Liver (tissue), 9 donors: ENCODE measurements around the gene RPA3. TPM values are rescaled to one million over a fixed set of nuclear protein-coding genes. Genes with fewer than 3 reads are reported as not detected.
A peak's percentile ranks its signal among the peaks of the same experiment; 100 is the strongest.
"Not testable (repeated sequence)": the region's sequence is repeated elsewhere in the genome, so short reads cannot be mapped to it uniquely, and the experiment has no call there.

Experiments used
- DNase-seq: peaks from one replicate; pipeline ENCODE4 v3.0.0-alpha.2; 2017; ENCODE audit warnings: low spot score
- H3K27ac ChIP-seq, 2 donors: one replicate each; pipeline ENCODE4 v1.7.0; 2013; ENCODE audit warnings: inconsistent platforms in 2 of 2, low read length in 2 of 2, control low read depth in 1 of 2, low read depth in 1 of 2, mild to moderate bottlenecking in 1 of 2
- H3K27me3 ChIP-seq, 4 donors: one replicate each; pipeline versions ENCODE4 v1.6.1 to v1.7.0; 2013; ENCODE audit warnings: low read length in 3 of 4, inconsistent platforms in 1 of 4, mild to moderate bottlenecking in 1 of 4, moderate library complexity in 1 of 4; ENCODE audit not compliant: control insufficient read depth in 4 of 4, insufficient read depth in 4 of 4
- H3K36me3 ChIP-seq, 4 donors: one replicate each; pipeline versions ENCODE4 v1.6.1 to v1.7.0; 2013; ENCODE audit warnings: low read length in 3 of 4, mild to moderate bottlenecking in 3 of 4, low read depth in 1 of 4, moderate library complexity in 1 of 4; ENCODE audit not compliant: control insufficient read depth in 4 of 4, insufficient read depth in 3 of 4
- H3K4me1 ChIP-seq, 4 donors: one replicate each; pipeline versions ENCODE4 v1.6.1 to v1.7.0; 2013; ENCODE audit warnings: low read length in 3 of 4, mild to moderate bottlenecking in 3 of 4, moderate library complexity in 1 of 4; ENCODE audit not compliant: control insufficient read depth in 4 of 4, insufficient read depth in 4 of 4
- H3K4me3 ChIP-seq, 3 donors: one replicate each; pipeline versions ENCODE4 v1.6.1 to v1.7.0; 2013; ENCODE audit warnings: low read length in 3 of 3, control low read depth in 1 of 3, low read depth in 1 of 3, mild to moderate bottlenecking in 1 of 3
- H3K9ac ChIP-seq, 2 donors: one replicate each; pipeline ENCODE4 v1.7.0; 2013; ENCODE audit warnings: low read length in 2 of 2, mild to moderate bottlenecking in 2 of 2, moderate library complexity in 2 of 2, control low read depth in 1 of 2, low read depth in 1 of 2
- H3K9me3 ChIP-seq, 4 donors: one replicate each; pipeline versions ENCODE4 v1.6.1 to v1.7.0; 2013; ENCODE audit warnings: low read length in 3 of 4; ENCODE audit not compliant: control insufficient read depth in 4 of 4
- ATF3 ChIP-seq: IDR thresholded peaks from 2 replicates; pipeline ENCODE4 v1.6.1; 2016; ENCODE audit warnings: antibody characterized with exemption
- CTCF ChIP-seq: fragments of 150-350 bp; IDR thresholded peaks from 2 replicates; pipeline ENCODE4 v1.5.1; 2017; ENCODE audit warnings: improper control_type of control experiment, low read depth, low read length; ENCODE audit not compliant: missing input control
- EGR1 ChIP-seq, 2 donors: IDR thresholded peaks; 2 replicates each; pipeline ENCODE4 v1.6.1; 2016 to 2018; ENCODE audit warnings: antibody characterized with exemption in 2 of 2, low read depth in 2 of 2
- FOXA1 ChIP-seq: IDR thresholded peaks from 2 replicates; pipeline ENCODE4 v1.6.1; 2016; ENCODE audit warnings: antibody characterized with exemption
- FOXA2 ChIP-seq: IDR thresholded peaks from 2 replicates; pipeline ENCODE4 v1.6.1; 2016; ENCODE audit warnings: antibody characterized with exemption
- HNF4A ChIP-seq, 2 donors: conservative IDR thresholded peaks; 2 replicates each; pipeline ENCODE4 v1.6.1; 2016; ENCODE audit warnings: antibody characterized with exemption in 2 of 2, mild to moderate bottlenecking in 2 of 2
- HNF4G ChIP-seq: IDR thresholded peaks from 2 replicates; pipeline ENCODE4 v1.6.1; 2016; ENCODE audit warnings: antibody characterized with exemption
- JUND ChIP-seq, 2 donors: IDR thresholded peaks; 2 replicates each; pipeline ENCODE4 v1.6.1; 2016; ENCODE audit warnings: antibody characterized with exemption in 2 of 2
- MAX ChIP-seq: IDR thresholded peaks from 2 replicates; pipeline ENCODE4 v1.6.1; 2016; ENCODE audit warnings: antibody characterized with exemption
- RAD21 ChIP-seq, 2 donors: IDR thresholded peaks; 2 replicates each; pipeline ENCODE4 v1.6.1; 2016; ENCODE audit warnings: antibody characterized with exemption in 2 of 2, mild to moderate bottlenecking in 2 of 2
- REST ChIP-seq: IDR thresholded peaks from 2 replicates; pipeline ENCODE4 v1.6.1; 2016; ENCODE audit warnings: antibody characterized with exemption, mild to moderate bottlenecking
- RXRA ChIP-seq, 2 donors: IDR thresholded peaks; 2 replicates each; pipeline ENCODE4 v1.6.1; 2017 to 2018; ENCODE audit warnings: antibody characterized with exemption in 2 of 2, mild to moderate bottlenecking in 1 of 2
- SP1 ChIP-seq: IDR thresholded peaks from 2 replicates; pipeline ENCODE4 v1.6.1; 2018; ENCODE audit warnings: antibody characterized with exemption, mild to moderate bottlenecking
- YY1 ChIP-seq: IDR thresholded peaks from 2 replicates; pipeline ENCODE4 v1.6.1; 2016; ENCODE audit warnings: antibody characterized with exemption, mild to moderate bottlenecking
- ZBTB33 ChIP-seq: IDR thresholded peaks from 2 replicates; pipeline ENCODE4 v1.6.1; 2016; ENCODE audit warnings: antibody characterized with exemption
- WGBS: extraction: QIAGEN DNeasy Blood & Tissue Kit; methylation state at CpG from one replicate; pipeline ENCODE4 v1.1.7; 2013; 5-methylcytosine and 5-hydroxymethylcytosine counted together
- polyA plus RNA-seq, 2 donors: library from polyadenylated mRNA; stranded (reverse) in 1 of 2; unstranded in 1 of 2; fragments of 200-250 nt in 1 of 2; fragments of >200 nt in 1 of 2; fragmentation: Nextera tagmentation in 1 of 2; extraction: Ambion mirVana in 1 of 2; gene quantifications; one replicate each; pipeline versions ENCODE4 v1.2.1 to v1.2.3, GENCODE V29; 2013 to 2015
- total RNA-seq, 2 donors: library from RNA; depleted of rRNA; stranded (reverse); fragments of >200 nt; gene quantifications; one replicate each; pipeline ENCODE4 v1.2.3, GENCODE V29; 2014
- donor health status: healthy.
- donor health status: healthy.
- donor health status: healthy.
- donor health status: healthy.
- donor health status: healthy.

Gene RPA3
- total and polyA plus RNA-seq, 4 donors: 13.0 to 53.1 (median 18.6) TPM

- TF ChIP-seq CTCF (peak; percentile 67), FOXA2 (no peak), SP1 (no peak), EGR1 (IDR thresholded peaks at IDR 0.05; ENCODE audit: low read depth in 2 of 2) (no peak), HNF4A (conservative IDR thresholded peaks at IDR 0.05) (no peak), RXRA (IDR thresholded peaks at IDR 0.05) (no peak), ZBTB33 (no peak), RAD21 (IDR thresholded peaks at IDR 0.05) (peak; percentile 90 to 92), YY1 (peak; percentile 33), ATF3 (no peak), HNF4G (no peak), JUND (IDR thresholded peaks at IDR 0.05) (no peak), MAX (no peak), REST (no peak), FOXA1 (no peak)
- no peaks in the 10 kb centered on the region for H3K36me3 ChIP-seq
- no peaks in the 10 kb centered on the region for H3K27me3 ChIP-seq
- no peaks in the 10 kb centered on the region for H3K9me3 ChIP-seq
- no peak for DNase-seq
- H3K4me1 ChIP-seq: peaks cover 0 to 16% (median 4%) of the 10 kb centered on the region in 4 donors
- H3K9ac ChIP-seq: peak overlapping the region in 1 of 2 donors; percentile 47
- peak overlapping the region; percentile 7 to 15 for H3K27ac ChIP-seq
- no peak overlapping the region for H3K4me3 ChIP-seq
- 37% methylated on average over 7 of the region's 7 CpGs for WGBS
Observed at GRCh38 chr7:7681191-7681935, 37.0 kb downstream of the RPA3 start.

GRCh38 chr7:7679640-7680039 is 38.8 kb downstream of the RPA3 start:
- WGBS: 99% methylated on average over 2 of the region's 2 CpGs

More at GRCh38 chr7:7679640-7680039, 38.8 kb downstream of the RPA3 start:
- not testable (repeated sequence) for H3K9ac ChIP-seq, H3K36me3 ChIP-seq, H3K9me3 ChIP-seq, H3K27ac ChIP-seq, DNase-seq, H3K27me3 ChIP-seq, H3K4me3 ChIP-seq
- H3K4me1 ChIP-seq: peaks cover 0 to 16% (median 4%) of the 10 kb centered on the region in 4 donors
